Breast epithelium (tissue), 4 donors: ENCODE measurements around the gene PRKCE. TPM values are rescaled to one million over a fixed set of nuclear protein-coding genes. Genes with fewer than 3 reads are reported as not detected.

ENCODE experiments used
- DNase-seq, 2 donors: peaks; one replicate each; pipeline ENCODE4 v3.0.0-alpha.2; 2019; ENCODE audit warnings: low spot score in 2 of 2
- H3K27ac ChIP-seq, 2 donors: fragments of 200-600 bp; sonication (generic) in 1 of 2; one replicate each; pipeline ENCODE4 v1.5.1; 2016 to 2019; ENCODE audit warnings: mild to moderate bottlenecking in 1 of 2
- H3K27me3 ChIP-seq, 2 donors: fragments of 200-600 bp; sonication (generic) in 1 of 2; one replicate each; pipeline versions ENCODE4 v1.5.1 to v1.6.0; 2017 to 2019; ENCODE audit warnings: control low read depth in 1 of 2, mild to moderate bottlenecking in 1 of 2
- H3K36me3 ChIP-seq: fragments of 200-600 bp; one replicate; pipeline ENCODE4 v1.5.1; 2019
- H3K4me1 ChIP-seq, 2 donors: fragments of 200-600 bp; sonication (generic); one replicate each; pipeline ENCODE4 v1.5.1; 2016 to 2019; ENCODE audit warnings: control low read depth in 1 of 2
- H3K4me3 ChIP-seq, 3 donors: fragments of 200-600 bp; sonication (generic); 1 replicate in 2 of 3; 2 replicates in 1 of 3; pipeline ENCODE4 v1.5.1; 2016 to 2019; ENCODE audit warnings: mild to moderate bottlenecking in 3 of 3, moderate library complexity in 2 of 3
- H3K9me3 ChIP-seq, 2 donors: fragments of 200-600 bp; sonication (generic) in 1 of 2; one replicate each; pipeline ENCODE4 v1.5.1; 2016 to 2019; ENCODE audit warnings: control low read depth in 1 of 2
- CTCF ChIP-seq, 3 donors: fragments of 450-650 bp; IDR thresholded peaks; one replicate each; pipeline ENCODE4 v1.5.1; 2016 to 2017; ENCODE audit warnings: antibody characterized with exemption in 3 of 3, mild to moderate bottlenecking in 3 of 3, moderate library complexity in 3 of 3
- POLR2A ChIP-seq: fragments of 450-650 bp; IDR thresholded peaks from one replicate; pipeline ENCODE4 v1.6.1; 2016; ENCODE audit warnings: antibody characterized with exemption, mild to moderate bottlenecking, moderate library complexity
- POLR2AphosphoS5 ChIP-seq, 3 donors: sonication (generic); formaldehyde crosslinking; IDR thresholded peaks; one replicate each; pipeline ENCODE4 v1.6.1; 2017; ENCODE audit warnings: antibody characterized with exemption in 3 of 3
- intact Hi-C: fragments of 100-400 bp; cut with DNase I; formaldehyde crosslinking; loops from one replicate; pipeline ENCODE4 v1.15.1; 2023; ENCODE audit warnings: low total_unique reads
- total RNA-seq, 3 donors: library from RNA; depleted of rRNA; stranded (reverse); fragments of >200 nt; gene quantifications; one replicate each; pipeline ENCODE4 v1.1.0, GENCODE V29; 2016

Gene PRKCE
- total RNA-seq, 3 donors from 2014 or later, result 20.6 to 34.0 (median 23.6) TPM

- H3K4me1 ChIP-seq, result peaks cover 6 to 7% of the 10 kb centered on the region in 2 donors
- no peaks in the 10 kb centered on the region for H3K9me3 ChIP-seq
- H3K36me3 ChIP-seq, result no peaks in the 10 kb centered on the region
- H3K4me3 ChIP-seq, result peak overlapping the region in 1 of 3 donors; percentile 11
- intact Hi-C loops, result no loop called here
- no peaks in the 10 kb centered on the region for H3K27me3 ChIP-seq
- peak overlapping the region; percentile 42 to 68 for H3K27ac ChIP-seq
- TF ChIP-seq CTCF (IDR thresholded peaks at IDR 0.05) (no peak), POLR2AphosphoS5 (IDR thresholded peaks at IDR 0.05) (peak in 1 of 3 donors; percentile 36), POLR2A (no peak)
- DNase-seq, result peak in 1 of 2 donors; percentile 44
Observed at GRCh38 chr2:46164529-46165301, 513.2 kb downstream of the PRKCE start.

DNA sequence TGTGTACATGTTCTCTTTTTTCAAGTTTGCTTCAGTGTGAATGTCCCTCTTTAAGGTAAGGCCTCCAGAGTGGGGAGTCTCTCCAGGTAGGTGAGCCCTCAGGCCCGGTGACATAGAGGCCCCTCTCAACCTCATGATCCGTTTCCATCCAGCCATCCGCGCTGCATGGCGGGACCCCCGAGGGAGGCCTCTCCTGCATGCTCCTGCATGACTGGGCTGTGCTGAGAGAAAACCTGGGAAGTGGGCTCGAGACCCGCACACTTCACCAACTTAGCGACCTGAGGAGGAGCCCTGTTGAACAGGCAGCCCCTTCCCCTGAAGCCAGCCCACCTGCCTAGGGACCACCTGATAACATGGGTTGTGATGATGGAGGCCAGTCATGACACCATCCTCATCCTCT lies 514.4 kb downstream of the PRKCE start:
- no peak for DNase-seq

DNA sequence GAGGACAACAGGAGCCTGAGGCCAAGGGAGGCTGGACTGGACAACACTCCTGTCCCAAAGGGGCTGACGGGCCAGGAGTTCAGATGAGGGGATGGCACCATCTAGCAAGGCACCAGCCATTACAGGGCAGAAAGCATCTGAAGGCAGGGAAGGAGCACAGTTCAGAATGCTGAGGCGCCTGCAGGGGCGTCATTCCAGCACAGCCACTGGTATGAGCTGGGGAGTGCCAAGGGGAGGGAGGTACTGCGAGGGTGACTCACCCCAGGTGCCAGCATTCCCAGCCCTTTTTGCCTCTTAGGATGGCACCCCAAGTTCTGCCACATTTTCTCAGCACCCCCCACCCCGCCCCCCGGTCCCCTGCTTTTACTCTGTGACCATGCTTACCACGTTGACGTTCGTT lies 515.9 kb downstream of the PRKCE start:
- no peaks in the 10 kb centered on the region for H3K27me3 ChIP-seq
- no peaks in the 10 kb centered on the region for H3K36me3 ChIP-seq
- no peak overlapping the region for H3K27ac ChIP-seq
- intact Hi-C loops, result no loop called here
- DNase-seq, result no peak
- TF ChIP-seq POLR2AphosphoS5 (IDR thresholded peaks at IDR 0.05) (no peak), POLR2A (no peak)
- H3K4me1 ChIP-seq, result peaks cover 6 to 7% of the 10 kb centered on the region in 2 donors
- no peak overlapping the region for H3K4me3 ChIP-seq
- H3K9me3 ChIP-seq, result no peaks in the 10 kb centered on the region

More for the DNA sequence above, 514.4 kb downstream of the PRKCE start:
- H3K27me3 ChIP-seq, result no peaks in the 10 kb centered on the region
- no peaks in the 10 kb centered on the region for H3K36me3 ChIP-seq
- H3K9me3 ChIP-seq, result no peaks in the 10 kb centered on the region
- no peak overlapping the region for H3K4me3 ChIP-seq
- intact Hi-C loops, result no loop called here
- TF ChIP-seq CTCF (IDR thresholded peaks at IDR 0.05), result no peak
- H3K27ac ChIP-seq, result no peak overlapping the region
- peaks cover 6 to 7% of the 10 kb centered on the region in 2 donors for H3K4me1 ChIP-seq

- H3K36me3 ChIP-seq, result no peaks in the 10 kb centered on the region
- intact Hi-C loops, result no loop called here
- H3K27ac ChIP-seq, result no peak overlapping the region
- peaks cover 6 to 7% of the 10 kb centered on the region in 2 donors for H3K4me1 ChIP-seq
- no peak overlapping the region for H3K4me3 ChIP-seq
- TF ChIP-seq CTCF (IDR thresholded peaks at IDR 0.05) (no peak), POLR2A (no peak), POLR2AphosphoS5 (IDR thresholded peaks at IDR 0.05) (no peak)
- H3K9me3 ChIP-seq, result no peaks in the 10 kb centered on the region
- H3K27me3 ChIP-seq, result no peaks in the 10 kb centered on the region
- no peak for DNase-seq
Observed at GRCh38 chr2:46167924-46168323, 516.4 kb downstream of the PRKCE start.

DNA sequence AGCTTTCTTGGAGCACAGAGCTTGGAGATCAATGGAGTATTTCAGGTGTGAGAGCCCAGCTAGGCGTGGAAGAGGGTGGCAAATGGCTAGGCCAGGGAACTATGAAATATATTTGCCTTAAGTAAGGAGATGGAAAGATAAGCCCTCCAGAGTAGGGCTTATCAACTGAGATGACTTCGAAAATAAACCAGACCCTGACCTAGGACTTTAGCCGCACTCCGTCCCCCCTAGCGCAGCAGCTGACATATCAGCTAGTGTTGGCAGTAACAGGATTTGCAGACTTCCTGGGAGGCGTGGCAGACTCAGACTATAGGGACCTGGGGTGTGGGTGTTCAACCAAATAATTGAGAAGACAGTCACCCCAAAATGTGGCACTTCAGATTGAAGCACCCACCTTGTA lies 518.0 kb downstream of the PRKCE start:
- no peaks in the 10 kb centered on the region for H3K9me3 ChIP-seq
- no peak overlapping the region for H3K27ac ChIP-seq
- intact Hi-C loops, result no loop called here
- DNase-seq, result no peak
- no peak overlapping the region for H3K4me3 ChIP-seq
- TF ChIP-seq CTCF (IDR thresholded peaks at IDR 0.05) (no peak), POLR2AphosphoS5 (IDR thresholded peaks at IDR 0.05) (no peak), POLR2A (no peak)
- no peaks in the 10 kb centered on the region for H3K36me3 ChIP-seq
- H3K4me1 ChIP-seq, result peaks cover 0 to 3% of the 10 kb centered on the region in 2 donors
- no peaks in the 10 kb centered on the region for H3K27me3 ChIP-seq
